ENCODE measurements around the gene ODF4. TPM values are rescaled to one million over a fixed set of nuclear protein-coding genes. Genes with fewer than 3 reads are reported as not detected.

Gene ODF4
- total and polyA plus RNA-seq, 2 experiments from 2014 or later: not detected

- Histone ChIP-seq H3K9me3 (ENCODE audit: low read depth) (no peaks in the 10 kb centered on the region), H3K9ac (peak overlapping the region; percentile 96; the same call in 1 of the 2 replicates), H3K27me3 (replicated peaks; ENCODE audit: insufficient read depth) (no peaks in the 10 kb centered on the region), H3K27ac (0 out of 2 replicates have a peak overlapping the region, but pooled peaks have one; percentile 75), H4K20me1 (ENCODE audit: insufficient read depth) (peaks cover 8% of the 10 kb centered on the region; the same call in 1 of the 2 replicates), H3K79me2 (ENCODE audit: insufficient read depth) (peaks cover 49% of the 10 kb centered on the region), H3K9me2 (ENCODE audit: insufficient read depth) (no peaks in the 10 kb centered on the region), H3K4me1 (ENCODE audit: insufficient read depth) (peaks cover 42% of the 10 kb centered on the region), H3K4me3 (peak overlapping the region; percentile 95), H3K36me3 (ENCODE audit: low read depth) (peaks cover 52% of the 10 kb centered on the region), H2AFZ (no peak overlapping the region), H3K4me2 (ENCODE audit: unreplicated experiment) (peak overlapping the region; percentile 97), H3F3A (ENCODE audit: insufficient read depth) (peaks cover 71% of the 10 kb centered on the region)
- in situ Hi-C loops (cut with MboI): no loop called here
- TF ChIP-seq EZH2phosphoT487 (IDR thresholded peaks at IDR 0.05; ENCODE audit: insufficient read depth, low read depth) (no peak), EZH2 (IDR thresholded peaks at IDR 0.05; ENCODE audit: insufficient read depth, poor library complexity, severe bottlenecking) (no peak)
- DNase-seq: no peak
- 62% methylated on average over 3 of the region's 3 CpGs for WGBS, 2 experiments (ENCODE audit: low coverage in 1 of 2, low lambda C conversion rate in 2 of 2, missing lambda C conversion rate in 2 of 2)
Measured at GRCh38 chr17:8380049-8380448, 40.4 kb downstream of the ODF4 start.

DNA sequence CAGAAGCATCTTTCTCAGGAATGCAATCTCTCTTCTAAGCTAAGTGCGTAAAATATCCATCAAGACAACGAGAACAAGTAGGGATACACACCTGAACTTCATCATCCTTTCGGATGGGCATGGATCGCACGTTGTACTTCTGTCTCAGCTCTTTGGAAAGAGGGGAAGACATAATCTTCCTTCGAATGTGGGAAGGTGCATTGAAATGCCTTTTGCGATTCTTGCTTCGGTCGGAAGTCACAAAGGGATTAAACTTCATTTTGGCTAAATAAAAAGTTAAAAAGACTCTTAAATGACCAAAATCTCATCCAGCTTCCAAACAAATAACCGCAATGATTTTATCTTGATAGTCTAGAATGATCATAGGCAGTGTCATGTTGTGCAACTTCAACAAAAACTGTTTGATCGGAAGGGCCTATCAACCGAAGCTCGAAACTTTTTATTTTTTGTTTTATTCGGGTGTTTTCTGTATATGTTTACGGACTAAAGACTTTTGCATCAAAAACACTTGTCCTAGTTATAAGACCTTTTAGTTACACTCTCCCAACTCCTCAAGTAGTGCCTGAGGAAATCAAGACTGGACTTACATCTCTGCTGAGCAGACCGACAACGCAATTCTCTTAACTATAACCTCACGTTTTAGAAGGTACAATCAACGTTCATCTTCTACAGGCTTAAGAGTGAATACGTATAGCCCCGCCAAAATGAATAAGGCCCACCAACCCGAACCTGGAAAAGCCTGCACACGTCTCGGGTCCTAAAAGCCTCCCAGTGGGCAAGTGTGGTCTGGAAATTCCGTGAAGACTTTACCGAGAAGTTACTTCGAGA is 42.6 kb downstream of the ODF4 start:
- H3K36me3 ChIP-seq (ENCODE audit: low read depth): peaks cover 48% of the 10 kb centered on the region
- peak; percentile 42 for DNase-seq
- H3F3A ChIP-seq (ENCODE audit: insufficient read depth): peaks cover 65% of the 10 kb centered on the region
- H3K9ac ChIP-seq: peak overlapping the region; percentile 96
- peak overlapping the region; percentile 88 for H2AFZ ChIP-seq
- peak overlapping the region; percentile 97 for H3K4me2 ChIP-seq (ENCODE audit: unreplicated experiment)
- no peaks in the 10 kb centered on the region for H3K9me2 ChIP-seq (ENCODE audit: insufficient read depth)
- H3K79me2 ChIP-seq (ENCODE audit: insufficient read depth): peaks cover 46% of the 10 kb centered on the region
- H3K27me3 ChIP-seq (replicated peaks; ENCODE audit: insufficient read depth): no peaks in the 10 kb centered on the region
- peaks cover 41% of the 10 kb centered on the region for H3K4me1 ChIP-seq (ENCODE audit: insufficient read depth)
- WGBS, 2 experiments (ENCODE audit: low coverage in 1 of 2, low lambda C conversion rate in 2 of 2, missing lambda C conversion rate in 2 of 2): 16 to 17% methylated on average over 27 of the region's 27 CpGs
- TF ChIP-seq EZH2 (IDR thresholded peaks at IDR 0.05; ENCODE audit: insufficient read depth, poor library complexity, severe bottlenecking) (no peak), EZH2phosphoT487 (IDR thresholded peaks at IDR 0.05; ENCODE audit: insufficient read depth, low read depth) (no peak)
- H3K27ac ChIP-seq: peak overlapping the region; percentile 75
- in situ Hi-C loops (cut with MboI): no loop called here
- H3K9me3 ChIP-seq (ENCODE audit: low read depth): no peaks in the 10 kb centered on the region
- peaks cover 8% of the 10 kb centered on the region; the same call in 1 of the 2 replicates for H4K20me1 ChIP-seq (ENCODE audit: insufficient read depth)
- peak overlapping the region; percentile 95 for H3K4me3 ChIP-seq

DNA sequence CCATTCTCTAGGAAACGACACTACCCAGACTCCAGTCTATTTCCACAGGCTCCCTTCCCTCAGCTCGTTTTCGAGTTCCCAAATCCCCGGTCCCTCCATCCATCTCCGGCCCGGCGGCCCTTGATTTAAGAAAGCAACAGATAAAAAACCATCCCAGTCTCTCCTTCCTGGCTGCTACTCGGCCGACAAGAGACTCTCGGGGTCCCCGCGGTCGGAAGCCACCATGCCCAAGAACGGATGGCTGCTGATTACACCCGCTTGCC is 43.2 kb downstream of the ODF4 start:
- peak overlapping the region; percentile 88 for H2AFZ ChIP-seq
- TF ChIP-seq EZH2 (IDR thresholded peaks at IDR 0.05; ENCODE audit: insufficient read depth, poor library complexity, severe bottlenecking) (no peak), EZH2phosphoT487 (IDR thresholded peaks at IDR 0.05; ENCODE audit: insufficient read depth, low read depth) (no peak)
- peaks cover 42% of the 10 kb centered on the region for H3K36me3 ChIP-seq (ENCODE audit: low read depth)
- peak overlapping the region; percentile 96 for H3K9ac ChIP-seq
- H3K79me2 ChIP-seq (ENCODE audit: insufficient read depth): peaks cover 46% of the 10 kb centered on the region
- H4K20me1 ChIP-seq (ENCODE audit: insufficient read depth): peaks cover 8% of the 10 kb centered on the region; the same call in 1 of the 2 replicates
- peak overlapping the region; percentile 75 for H3K27ac ChIP-seq
- WGBS, 2 experiments (ENCODE audit: low coverage in 1 of 2, low lambda C conversion rate in 2 of 2, missing lambda C conversion rate in 2 of 2): 0 to 1% methylated on average over 15 of the region's 15 CpGs
- H3K9me2 ChIP-seq (ENCODE audit: insufficient read depth): no peaks in the 10 kb centered on the region
- H3K9me3 ChIP-seq (ENCODE audit: low read depth): no peaks in the 10 kb centered on the region
- no peaks in the 10 kb centered on the region for H3K27me3 ChIP-seq (replicated peaks; ENCODE audit: insufficient read depth)
- peaks cover 59% of the 10 kb centered on the region for H3F3A ChIP-seq (ENCODE audit: insufficient read depth)
- peak overlapping the region; percentile 95 for H3K4me3 ChIP-seq
- H3K4me1 ChIP-seq (ENCODE audit: insufficient read depth): peaks cover 41% of the 10 kb centered on the region
- H3K4me2 ChIP-seq (ENCODE audit: unreplicated experiment): peak overlapping the region; percentile 97
- no peak for DNase-seq
- in situ Hi-C loops (cut with MboI): no loop called here

DNA sequence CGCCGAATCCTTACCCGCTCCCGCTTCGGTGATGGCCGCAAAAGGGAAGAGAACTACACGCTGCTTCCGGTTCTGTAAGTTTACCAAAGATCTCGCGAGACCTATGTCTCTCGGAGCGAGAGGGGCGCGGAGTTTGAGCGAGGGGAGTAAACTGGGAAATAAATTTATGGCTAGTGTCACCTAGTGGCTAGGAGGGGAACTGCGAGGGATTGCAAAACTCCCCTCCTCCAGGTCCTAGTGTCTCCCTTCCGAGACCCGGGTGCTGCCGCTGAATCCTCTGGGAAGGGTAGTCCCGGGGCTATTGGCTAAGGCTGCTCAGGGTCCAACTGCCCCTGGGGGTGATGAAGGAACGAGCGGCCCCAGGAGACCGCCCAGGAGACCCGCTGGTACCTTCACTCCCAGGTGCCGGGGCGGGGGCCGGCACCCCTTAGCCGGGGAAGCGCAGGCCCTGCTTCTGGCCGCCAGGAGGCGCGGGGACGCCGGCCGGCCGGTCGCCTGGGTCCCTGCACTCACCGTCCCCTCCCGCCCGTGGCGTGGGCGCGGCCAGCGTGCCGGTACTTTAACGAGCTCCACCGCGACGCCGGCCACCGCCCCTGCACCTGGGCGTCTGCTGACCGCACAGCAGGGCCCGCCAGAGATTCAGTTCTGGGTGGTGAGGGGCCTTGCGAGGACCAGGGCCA is 43.6 kb downstream of the ODF4 start, which contains the start of gene RPL26:
TSS of gene RPL26 (minus strand) at position 51 of the 680 bp plus-strand sequence. CDS start 883 bp downstream, outside the sequence.
- peak; percentile 100 for DNase-seq
- Histone ChIP-seq H3K36me3 (ENCODE audit: low read depth) (peaks cover 37% of the 10 kb centered on the region), H3K4me3 (peak within 1 kb of the TSS; percentile 95), H3K27ac (peak within 1 kb of the TSS; percentile 79), H4K20me1 (ENCODE audit: insufficient read depth) (peaks cover 8% of the 10 kb centered on the region; the same call in 1 of the 2 replicates), H3K4me2 (ENCODE audit: unreplicated experiment) (peak within 1 kb of the TSS; percentile 97), H3K79me2 (ENCODE audit: insufficient read depth) (peaks cover 46% of the 10 kb centered on the region), H3K9me2 (ENCODE audit: insufficient read depth) (no peaks in the 10 kb centered on the region), H3K27me3 (replicated peaks; ENCODE audit: insufficient read depth) (no peaks in the 10 kb centered on the region), H3K9me3 (ENCODE audit: low read depth) (no peaks in the 10 kb centered on the region), H3K4me1 (ENCODE audit: insufficient read depth) (peaks cover 41% of the 10 kb centered on the region), H3F3A (ENCODE audit: insufficient read depth) (peaks cover 55% of the 10 kb centered on the region), H3K9ac (peak within 1 kb of the TSS; percentile 96), H2AFZ (peak within 1 kb of the TSS; percentile 88)
- in situ Hi-C loops (cut with MboI): no loop called here
- no peak for TF ChIP-seq EZH2 (IDR thresholded peaks at IDR 0.05; ENCODE audit: insufficient read depth, poor library complexity, severe bottlenecking)
- TF ChIP-seq EZH2phosphoT487 (IDR thresholded peaks at IDR 0.05; ENCODE audit: insufficient read depth, low read depth): no peak
- WGBS, 2 experiments (ENCODE audit: low coverage in 1 of 2, low lambda C conversion rate in 2 of 2, missing lambda C conversion rate in 2 of 2): 1% methylated on average over 21 to 42 of the region's 55 CpGs

All from GM23248 (cell line).